ENCODE results near the gene RNF123.

- TF ChIP-seq CTCF (conservative IDR thresholded peaks at IDR 0.05; ENCODE audit: low read depth in 2 of 2) = no peak
- TF ChIP-seq CREB1 (CRISPR knock-in tag; IDR thresholded peaks at IDR 0.05; ENCODE audit: low read depth) = no peak
- no peak for TF ChIP-seq POLR2AphosphoS5 (IDR thresholded peaks at IDR 0.05; ENCODE audit: low read depth)
- TF ChIP-seq EZH2 (IDR thresholded peaks at IDR 0.05; ENCODE audit: low read depth, unreplicated experiment) = no peak
Observed at GRCh38 chr3:49659756-49660155, 29.6 kb upstream of the RNF123 start.

Data from GM23338 (cell line).